ENCODE measurements around the gene RIMS1. TPM values are rescaled to one million over a fixed set of nuclear protein-coding genes. Genes with fewer than 3 reads are reported as not detected.

The RIMS1 gene
- total RNA-seq, 1 experiment from 2014 or later, result 0.51 TPM

DNA sequence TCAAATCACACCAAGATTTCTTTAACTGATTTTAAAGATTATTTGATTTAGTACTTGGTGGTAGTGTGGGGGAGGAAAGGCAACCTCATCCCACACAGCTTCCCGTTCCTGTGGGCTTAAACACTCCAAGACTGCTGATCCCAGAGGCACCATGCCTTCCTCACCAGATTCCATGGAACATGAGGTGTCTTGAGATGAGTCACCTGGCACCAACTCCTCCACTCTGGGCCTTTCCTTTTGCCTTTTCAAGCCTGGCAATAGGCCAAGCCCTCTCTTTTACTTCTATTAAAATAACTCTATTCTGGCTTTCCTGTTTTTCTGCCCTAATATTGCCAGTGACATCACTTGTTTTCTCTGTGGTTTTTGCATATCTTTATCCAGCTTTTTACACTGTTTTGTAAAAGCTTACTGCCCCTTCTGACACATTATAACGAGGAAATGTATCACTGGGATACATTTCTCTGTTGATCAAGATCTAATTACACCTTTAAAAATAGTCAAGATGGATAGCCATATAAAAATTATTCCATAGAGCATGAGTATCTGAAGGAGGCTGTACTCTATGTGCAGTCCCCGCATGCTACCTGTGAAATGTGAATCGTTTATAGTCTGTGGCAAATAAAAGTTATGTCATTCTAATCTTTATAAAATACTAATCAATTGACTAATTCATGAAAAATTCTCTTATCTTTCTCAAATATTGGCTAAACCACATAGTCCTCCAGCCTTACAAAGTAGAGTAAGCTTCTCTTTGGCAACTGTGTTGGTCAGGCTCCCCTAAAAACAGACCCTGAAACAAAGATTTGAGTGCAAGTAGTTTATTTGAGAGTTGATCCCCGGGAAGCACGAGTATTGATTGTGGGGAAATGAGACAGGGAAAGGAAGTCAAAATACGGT is 477.7 kb downstream of the RIMS1 start:
- intact Hi-C loops (cut with micrococcal nuclease), result no loop called here
- ChIA-PET CTCF (no interaction called here), POLR2A (ENCODE audit: unreplicated experiment) (no interaction called here)

GRCh38 chr6:72365773-72366172 is 479.4 kb downstream of the RIMS1 start:
- Histone ChIP-seq H3K4me1 (ENCODE audit: insufficient read depth, low read length) (peaks cover 21% of the 10 kb centered on the region), H3K9ac (ENCODE audit: low read length) (no peak overlapping the region), H3K4me3 (ENCODE audit: low read length) (no peak overlapping the region), H3K36me3 (ENCODE audit: low read depth, low read length) (no peaks in the 10 kb centered on the region), H3K9me3 (ENCODE audit: low read length) (no peaks in the 10 kb centered on the region), H3K27ac (ENCODE audit: low read length) (no peak overlapping the region), H3K4me2 (ENCODE audit: low read length) (no peak overlapping the region), H3K79me2 (ENCODE audit: low read length) (no peaks in the 10 kb centered on the region), H3K27me3 (ENCODE audit: low read length) (no peaks in the 10 kb centered on the region), H3K9me2 (replicated peaks; ENCODE audit: low read length) (no peaks in the 10 kb centered on the region), H2AFZ (ENCODE audit: low read length) (no peak overlapping the region), H3F3A (ENCODE audit: low read length, unreplicated experiment) (no peaks in the 10 kb centered on the region), H4K20me1 (ENCODE audit: low read length) (no peaks in the 10 kb centered on the region)
- ChIA-PET CTCF (no interaction called here), POLR2A (ENCODE audit: unreplicated experiment) (no interaction called here)
- no TSS peak for BruUV-seq (replicated peaks)
- ATAC-seq (no peak), DNase-seq (no peak)
- TF ChIP-seq, protein P1, sequence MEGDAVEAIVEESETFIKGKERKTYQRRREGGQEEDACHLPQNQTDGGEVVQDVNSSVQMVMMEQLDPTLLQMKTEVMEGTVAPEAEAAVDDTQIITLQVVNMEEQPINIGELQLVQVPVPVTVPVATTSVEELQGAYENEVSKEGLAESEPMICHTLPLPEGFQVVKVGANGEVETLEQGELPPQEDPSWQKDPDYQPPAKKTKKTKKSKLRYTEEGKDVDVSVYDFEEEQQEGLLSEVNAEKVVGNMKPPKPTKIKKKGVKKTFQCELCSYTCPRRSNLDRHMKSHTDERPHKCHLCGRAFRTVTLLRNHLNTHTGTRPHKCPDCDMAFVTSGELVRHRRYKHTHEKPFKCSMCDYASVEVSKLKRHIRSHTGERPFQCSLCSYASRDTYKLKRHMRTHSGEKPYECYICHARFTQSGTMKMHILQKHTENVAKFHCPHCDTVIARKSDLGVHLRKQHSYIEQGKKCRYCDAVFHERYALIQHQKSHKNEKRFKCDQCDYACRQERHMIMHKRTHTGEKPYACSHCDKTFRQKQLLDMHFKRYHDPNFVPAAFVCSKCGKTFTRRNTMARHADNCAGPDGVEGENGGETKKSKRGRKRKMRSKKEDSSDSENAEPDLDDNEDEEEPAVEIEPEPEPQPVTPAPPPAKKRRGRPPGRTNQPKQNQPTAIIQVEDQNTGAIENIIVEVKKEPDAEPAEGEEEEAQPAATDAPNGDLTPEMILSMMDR (conservative IDR thresholded peaks at IDR 0.05; ENCODE audit: low read depth, low read length), result no peak
- no peak for TF ChIP-seq EZH2 (IDR thresholded peaks at IDR 0.05; ENCODE audit: low read length, unreplicated experiment)
- TF ChIP-seq EZH2phosphoT487 (IDR thresholded peaks at IDR 0.05; ENCODE audit: borderline replicate concordance, low read length), result no peak
- intact Hi-C loops (cut with micrococcal nuclease), result no loop called here

More for the DNA sequence above, 477.7 kb downstream of the RIMS1 start:
- no peaks in the 10 kb centered on the region for H3K9me2 ChIP-seq (replicated peaks; ENCODE audit: low read length)
- TF ChIP-seq EZH2phosphoT487 (IDR thresholded peaks at IDR 0.05; ENCODE audit: borderline replicate concordance, low read length) (no peak), EZH2 (IDR thresholded peaks at IDR 0.05; ENCODE audit: low read length, unreplicated experiment) (no peak)
- TF ChIP-seq, protein P1 (conservative IDR thresholded peaks at IDR 0.05; ENCODE audit: low read depth, low read length), result no peak
- H4K20me1 ChIP-seq (ENCODE audit: low read length), result no peaks in the 10 kb centered on the region
- BruUV-seq (replicated peaks), result no TSS peak
- H3K4me2 ChIP-seq (ENCODE audit: low read length), result peak overlapping the region; percentile 64
- H3K4me3 ChIP-seq (ENCODE audit: low read length), result no peak overlapping the region
- H3K27me3 ChIP-seq (ENCODE audit: low read length), result no peaks in the 10 kb centered on the region
- H3K79me2 ChIP-seq (ENCODE audit: low read length), result no peaks in the 10 kb centered on the region
- peak overlapping the region; percentile 18 for H3K27ac ChIP-seq (ENCODE audit: low read length)
- H3K4me1 ChIP-seq (ENCODE audit: insufficient read depth, low read length), result peaks cover 21% of the 10 kb centered on the region
- peak; percentile 98 for ATAC-seq
- H3K36me3 ChIP-seq (ENCODE audit: low read depth, low read length), result no peaks in the 10 kb centered on the region
- peak; percentile 90 for DNase-seq
- H3K9me3 ChIP-seq (ENCODE audit: low read length), result no peaks in the 10 kb centered on the region
- no peaks in the 10 kb centered on the region for H3F3A ChIP-seq (ENCODE audit: low read length, unreplicated experiment)
- no peak overlapping the region for H3K9ac ChIP-seq (ENCODE audit: low read length)
- peak overlapping the region; percentile 53; the same call in 1 of the 2 replicates for H2AFZ ChIP-seq (ENCODE audit: low read length)

DNA sequence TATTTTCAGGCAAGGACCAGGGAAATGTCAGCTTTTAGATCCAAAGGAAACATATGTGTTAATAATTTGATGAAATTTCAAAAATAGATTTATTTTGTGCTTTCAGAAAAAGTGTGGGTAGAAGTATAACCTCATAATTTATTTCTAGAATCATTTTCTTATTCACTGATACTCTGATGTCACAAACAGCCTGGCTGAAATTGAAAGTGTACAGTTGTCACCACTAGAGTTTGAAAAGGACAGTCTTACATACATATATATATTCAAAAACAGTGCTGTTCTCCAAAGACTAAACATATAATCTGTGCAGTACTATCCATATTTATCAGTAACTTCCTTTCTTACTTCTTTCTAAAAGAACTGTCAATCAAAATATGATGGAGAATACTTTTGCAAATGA is 481.1 kb downstream of the RIMS1 start:
- H3K27ac ChIP-seq (ENCODE audit: low read length), result no peak overlapping the region
- DNase-seq (no peak), ATAC-seq (no peak)
- H3K4me3 ChIP-seq (ENCODE audit: low read length), result no peak overlapping the region
- no peaks in the 10 kb centered on the region for H4K20me1 ChIP-seq (ENCODE audit: low read length)
- BruUV-seq (replicated peaks), result no TSS peak
- H3K27me3 ChIP-seq (ENCODE audit: low read length), result no peaks in the 10 kb centered on the region
- no peaks in the 10 kb centered on the region for H3K9me3 ChIP-seq (ENCODE audit: low read length)
- no peaks in the 10 kb centered on the region; the same call in 1 of the 2 replicates for H3K9me2 ChIP-seq (replicated peaks; ENCODE audit: low read length)
- no peak overlapping the region for H3K4me2 ChIP-seq (ENCODE audit: low read length)
- no peaks in the 10 kb centered on the region for H3K79me2 ChIP-seq (ENCODE audit: low read length)
- CTCF ChIA-PET, result no interaction called here
- no peak overlapping the region for H3K9ac ChIP-seq (ENCODE audit: low read length)
- peaks cover 21% of the 10 kb centered on the region for H3K4me1 ChIP-seq (ENCODE audit: insufficient read depth, low read length)
- no peaks in the 10 kb centered on the region for H3F3A ChIP-seq (ENCODE audit: low read length, unreplicated experiment)
- no peak overlapping the region for H2AFZ ChIP-seq (ENCODE audit: low read length)
- POLR2A ChIA-PET (ENCODE audit: unreplicated experiment), result no interaction called here
- intact Hi-C loops (cut with micrococcal nuclease), result no loop called here
- H3K36me3 ChIP-seq (ENCODE audit: low read depth, low read length), result no peaks in the 10 kb centered on the region
- TF ChIP-seq EZH2 (IDR thresholded peaks at IDR 0.05; ENCODE audit: low read length, unreplicated experiment), result no peak
- TF ChIP-seq, protein P1 (conservative IDR thresholded peaks at IDR 0.05; ENCODE audit: low read depth, low read length), result no peak
- TF ChIP-seq EZH2phosphoT487 (IDR thresholded peaks at IDR 0.05; ENCODE audit: borderline replicate concordance, low read length), result no peak

Data from PC-3 (cell line).